HG03378 (cell line): ENCODE data around the gene GNMT.

Source experiments
- ATAC-seq: cut with Tn5 transposase; IDR thresholded peaks from one replicate; pipeline ENCODE4 v1.9.1; 2021; ENCODE audit warnings: mild to moderate bottlenecking, moderate library complexity; ENCODE audit not compliant: unreplicated experiment

GNMT gene

DNA sequence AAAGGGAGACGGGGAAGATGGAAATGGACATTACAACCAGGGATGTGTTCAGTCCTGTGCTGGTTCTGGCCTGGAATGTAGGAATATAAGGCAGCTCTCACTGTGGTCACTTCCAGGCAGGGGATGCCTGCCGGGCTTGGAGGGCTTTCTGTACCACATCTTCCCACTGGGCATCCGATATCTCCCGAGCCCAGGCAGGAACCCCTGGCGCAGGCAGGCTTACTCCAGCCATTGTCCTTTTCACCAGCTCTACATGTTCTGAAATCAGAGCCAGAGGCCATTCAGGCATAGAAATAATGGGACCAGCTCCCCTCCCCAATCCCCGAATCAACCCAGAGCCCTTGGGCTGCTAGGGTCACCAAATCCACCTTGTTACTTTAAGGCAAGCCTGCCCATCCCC is 51.8 kb downstream of the GNMT start:
- no peak for ATAC-seq

DNA sequence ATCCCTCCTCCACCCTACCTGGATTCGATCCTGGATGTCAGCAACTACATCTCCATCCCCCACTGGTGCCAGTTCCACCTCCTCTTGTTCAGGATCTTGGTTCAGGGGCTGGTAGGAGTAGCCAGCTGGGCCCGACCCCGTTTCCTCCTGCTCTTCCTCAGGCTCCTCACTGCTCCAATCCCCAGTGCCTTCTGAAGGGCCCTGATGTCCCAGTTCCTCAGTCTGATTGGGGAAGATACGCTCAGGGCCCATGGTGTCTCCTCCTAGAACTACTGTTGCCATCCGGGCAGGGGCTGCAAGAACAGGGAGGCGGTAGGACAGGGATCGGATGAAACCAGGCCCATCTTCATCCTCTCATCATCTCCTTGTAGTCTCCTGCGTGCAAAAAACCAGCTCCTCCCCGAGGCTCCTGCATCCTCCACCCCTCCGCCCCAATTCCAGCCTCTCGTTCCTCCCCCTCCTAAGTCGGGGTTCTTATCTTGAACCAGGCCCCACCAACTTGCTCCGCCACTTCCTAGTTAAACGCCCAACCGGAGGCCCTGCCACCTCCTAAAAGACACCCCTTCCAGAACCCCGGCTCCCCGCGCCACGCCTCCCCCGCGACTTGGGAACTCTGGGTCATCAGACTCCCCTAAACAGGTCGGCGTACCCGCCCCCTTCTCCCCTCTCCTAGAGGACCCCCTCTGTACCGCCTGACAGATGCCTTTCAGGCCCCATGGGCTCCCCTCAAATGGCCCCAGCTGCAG is 52.7 kb downstream of the GNMT start:
- ATAC-seq, result peak; percentile 1
